GDM1 (cell line): ENCODE results near the gene CCDC117.
A peak's percentile ranks its signal among the peaks of the same experiment; 100 is the strongest.
"Not testable (repeated sequence)": the region's sequence is repeated elsewhere in the genome, so short reads cannot be mapped to it uniquely, and the experiment has no call there.

Experiments
- DNase-seq: peaks from one replicate; lab custom pipeline; 2025; lab: John Stamatoyannopoulos, UW

The CCDC117 gene

GRCh38 chr22:28772633-28773460 is at the start of gene CCDC117:
CCDC117 (plus strand) TSS chr22:28772695; CDS start chr22:28772850, 155 bp downstream.
- DNase-seq = peak; percentile 91

- no peak for DNase-seq
These were observed 44.5 kb upstream of the CCDC117 start for GRCh38 chr22:28728002-28728401.

GRCh38 chr22:28728621-28729313 is 43.7 kb upstream of the CCDC117 start:
- DNase-seq = no peak

GRCh38 chr22:28730179-28730578 is 42.3 kb upstream of the CCDC117 start:
- no peak for DNase-seq

- DNase-seq = no peak
These were observed 38.1 kb upstream of the CCDC117 start for GRCh38 chr22:28734393-28734792.

- no peak for DNase-seq
These were observed 36.0 kb upstream of the CCDC117 start for GRCh38 chr22:28736301-28737155.

GRCh38 chr22:28737701-28738100 is 34.8 kb upstream of the CCDC117 start:
- no peak for DNase-seq

- not testable (repeated sequence) for DNase-seq
These were observed 33.6 kb upstream of the CCDC117 start for GRCh38 chr22:28738876-28739275.

GRCh38 chr22:28741200-28741784 is 31.2 kb upstream of the CCDC117 start:
- DNase-seq = no peak

GRCh38 chr22:28741785-28742561 is 30.5 kb upstream of the CCDC117 start, which contains the start of the genes CHEK2 and HSCB:
CHEK2 (minus strand) TSS chr22:28741820; CDS start chr22:28734721, 7,099 bp downstream.
HSCB (plus strand) TSS chr22:28742039; CDS start chr22:28742096, 57 bp downstream.
- DNase-seq = peak; percentile 98

GRCh38 chr22:28742562-28742962 is 29.9 kb upstream of the CCDC117 start:
- DNase-seq = no peak

GRCh38 chr22:28743852-28744251 is 28.6 kb upstream of the CCDC117 start:
- no peak for DNase-seq

- DNase-seq = no peak
These were observed 22.0 kb upstream of the CCDC117 start for GRCh38 chr22:28750471-28750881.

GRCh38 chr22:28754512-28754911 is 18.0 kb upstream of the CCDC117 start:
- DNase-seq = not testable (repeated sequence)

- no peak for DNase-seq
These were observed 12.5 kb upstream of the CCDC117 start for GRCh38 chr22:28759861-28760560.

- DNase-seq = no peak
These were observed 11.1 kb upstream of the CCDC117 start for GRCh38 chr22:28761449-28761755.

- DNase-seq = not testable (repeated sequence)
These were observed 10.5 kb upstream of the CCDC117 start for GRCh38 chr22:28762000-28762399.

- no peak for DNase-seq
These were observed 5.9 kb upstream of the CCDC117 start for GRCh38 chr22:28766628-28767027.

GRCh38 chr22:28768701-28769393 is 3.6 kb upstream of the CCDC117 start:
- DNase-seq = no peak
